NCI-H2081 treated with DMSO at 0.1 percent for 48 hours (cell line): ENCODE data around the gene HOOK2.
"Not testable (repeated sequence)": the region's sequence is repeated elsewhere in the genome, so short reads cannot be mapped to it uniquely, and the experiment has no call there.

Experiments used
- DNase-seq: peaks from one replicate; lab custom pipeline; 2025; lab: John Stamatoyannopoulos, UW

HOOK2 gene

DNA sequence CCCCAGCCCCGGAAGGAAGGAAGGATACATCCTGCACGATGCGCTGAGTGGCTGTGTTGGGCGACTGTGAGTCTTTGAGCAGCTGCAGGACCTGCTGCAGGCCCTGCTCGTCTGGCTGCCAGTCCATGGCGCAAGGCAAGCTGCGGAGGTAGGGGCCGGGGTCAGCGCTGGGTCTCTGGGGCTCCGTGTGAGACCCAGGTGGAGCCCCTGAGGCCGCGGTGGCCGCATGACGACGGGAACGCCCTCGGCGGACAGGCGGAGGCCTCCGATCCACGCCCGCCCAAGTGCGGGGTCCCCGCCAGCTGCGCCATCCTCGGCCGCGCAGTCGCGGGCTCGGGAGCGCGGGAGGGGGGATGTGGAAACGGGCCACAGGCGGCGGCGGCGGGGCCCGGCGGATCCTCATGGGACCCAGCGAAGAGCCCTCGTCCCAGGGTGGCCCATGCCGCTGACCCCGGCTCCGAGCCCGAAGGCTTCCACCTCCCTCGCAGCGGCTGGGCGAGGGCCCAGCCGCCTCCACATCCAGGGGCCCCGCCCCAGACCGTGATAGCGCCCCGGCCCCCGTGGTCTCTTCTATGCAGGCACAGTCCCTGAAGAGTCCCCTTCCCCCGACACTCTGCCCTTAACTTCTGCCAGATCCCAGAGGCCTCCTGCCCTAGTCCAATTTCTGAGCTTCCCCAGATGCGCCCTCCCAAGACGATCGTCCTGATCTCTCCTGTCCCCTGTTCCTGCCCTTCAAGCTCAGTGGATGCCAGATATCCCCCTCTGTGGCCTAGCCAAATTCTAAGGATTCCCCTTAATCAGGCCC lies 54.3 kb downstream of the HOOK2 start:
- no peak for DNase-seq

- DNase-seq: no peak
These were observed 55.1 kb downstream of the HOOK2 start for GRCh38 chr19:12720296-12720695.

DNA sequence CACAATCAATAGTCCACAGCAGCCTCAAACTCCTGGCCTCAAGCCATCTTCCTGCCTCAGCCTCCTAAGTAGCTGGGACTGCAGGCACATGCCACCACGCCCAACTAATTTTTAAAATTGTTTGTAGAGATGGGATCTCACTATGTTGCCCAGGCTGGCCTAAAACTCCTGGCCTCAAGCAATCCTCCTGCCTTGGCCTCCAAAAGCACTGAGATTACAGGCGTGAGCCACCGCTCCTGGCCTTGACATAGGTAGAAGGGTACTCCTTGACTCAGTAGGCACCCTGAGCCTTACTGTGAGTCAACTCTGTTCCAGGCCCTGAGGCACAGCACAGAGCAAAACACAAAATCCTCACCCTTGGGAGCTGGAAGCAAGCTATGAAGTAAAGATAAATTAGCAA lies 59.4 kb downstream of the HOOK2 start:
- DNase-seq: no peak

GRCh38 chr19:12715102-12715501 lies 60.2 kb downstream of the HOOK2 start:
- DNase-seq: no peak

- not testable (repeated sequence) for DNase-seq
These were observed 62.0 kb downstream of the HOOK2 start for GRCh38 chr19:12713304-12713703.
